OCI-LY3 (cell line): ENCODE data around the gene TTC39A.

Source experiments
- CTCF ChIP-seq: fragments of 200-600, 300-600 bp; sonication (generic); IDR thresholded peaks from 2 replicates; pipeline ENCODE4 v1.5.1; 2014; ENCODE audit warnings: antibody characterized with exemption, low read length, low read depth
- EZH2phosphoT487 ChIP-seq: fragments of 200-600 bp; shearing (Covaris generic); IDR thresholded peaks from 2 replicates; pipeline ENCODE4 v1.6.1; 2018; ENCODE audit warnings: antibody characterized with exemption, mixed run types, low read depth

- no peak for TF ChIP-seq CTCF
- no peak for TF ChIP-seq EZH2phosphoT487
These were observed 55.7 kb downstream of the TTC39A start for GRCh38 chr1:51274676-51275075.
